HG03060 (cell line): ENCODE data around the gene RANBP2.
"Not testable (repeated sequence)": the region's sequence is repeated elsewhere in the genome, so short reads cannot be mapped to it uniquely, and the experiment has no call there.

Experiments
- ATAC-seq: cut with Tn5 transposase; IDR thresholded peaks from one replicate; pipeline ENCODE4 v1.9.1; 2021; ENCODE audit warnings: low read depth, moderate number of reproducible peaks; ENCODE audit not compliant: unreplicated experiment

The RANBP2 gene

GRCh38 chr2:108767859-108768258, 48.6 kb downstream of the RANBP2 start:
- ATAC-seq = not testable (repeated sequence)

DNA sequence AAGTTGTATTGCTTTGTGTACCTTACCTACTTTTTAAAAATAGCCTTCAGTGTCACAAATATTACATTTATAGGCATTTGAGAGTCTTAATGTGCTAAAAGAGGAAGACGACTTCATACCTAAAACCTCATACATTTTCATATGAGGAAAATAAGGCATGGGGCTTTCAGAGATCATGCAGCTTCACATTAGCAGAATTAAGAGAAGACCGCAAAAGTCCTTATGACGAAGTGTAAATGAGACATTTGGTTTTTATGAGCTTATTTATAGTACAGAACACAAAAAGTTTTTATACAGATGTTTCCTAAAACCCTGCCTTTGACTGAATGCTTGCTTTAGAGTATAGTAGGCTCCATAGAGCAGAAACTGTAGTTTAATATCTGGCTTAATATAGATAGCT, 57.2 kb downstream of the RANBP2 start:
- ATAC-seq = peak; percentile 70

GRCh38 chr2:108778857-108779256, 59.6 kb downstream of the RANBP2 start:
- ATAC-seq = no peak

- no peak for ATAC-seq
Observed at GRCh38 chr2:108786008-108786353, 66.7 kb downstream of the RANBP2 start.

- ATAC-seq = peak; percentile 70
Observed at GRCh38 chr2:108786354-108787215, 67.3 kb downstream of the RANBP2 start, which contains the start of gene CCDC138. Gene CCDC138, plus strand, starts transcription at chr2:108786771. Its CDS starts 52 bp downstream, at chr2:108786823.

DNA sequence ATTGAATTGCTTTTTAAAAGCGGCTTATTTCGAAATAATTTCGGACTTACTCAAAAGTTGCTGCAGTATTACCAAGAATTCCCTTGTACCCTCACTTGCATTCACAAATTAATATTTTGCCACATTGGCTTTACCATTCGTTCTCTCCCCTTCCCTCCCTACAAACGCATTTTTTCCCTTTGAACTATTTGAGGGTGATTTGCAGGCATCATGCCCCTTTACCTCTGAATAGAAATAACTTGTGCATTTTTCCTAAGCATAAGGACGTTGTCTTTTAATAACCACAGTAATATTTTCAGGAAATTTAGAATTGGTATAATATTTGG, 67.9 kb downstream of the RANBP2 start:
- no peak for ATAC-seq

GRCh38 chr2:108803045-108803736, 83.9 kb downstream of the RANBP2 start:
- ATAC-seq = no peak

DNA sequence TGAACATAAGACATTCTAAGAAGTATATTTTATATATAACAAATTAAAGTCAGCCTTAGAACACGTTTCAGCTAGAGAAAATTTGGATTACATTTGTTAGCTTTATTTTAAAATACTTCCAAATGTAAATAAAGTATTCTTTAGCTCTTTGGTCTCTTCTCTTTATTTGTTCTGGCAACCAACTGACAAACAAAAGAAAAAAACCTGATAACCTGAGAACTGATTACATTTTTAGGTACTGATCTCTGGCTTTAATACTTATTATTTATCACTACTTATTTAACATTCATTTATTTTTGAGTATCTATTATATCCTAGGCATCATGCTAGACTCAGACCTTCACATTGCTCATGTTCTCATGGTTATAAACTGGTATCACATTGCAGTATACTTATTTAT, 85.8 kb downstream of the RANBP2 start:
- no peak for ATAC-seq

- ATAC-seq = no peak
Observed at GRCh38 chr2:108805782-108806181, 86.5 kb downstream of the RANBP2 start.

DNA sequence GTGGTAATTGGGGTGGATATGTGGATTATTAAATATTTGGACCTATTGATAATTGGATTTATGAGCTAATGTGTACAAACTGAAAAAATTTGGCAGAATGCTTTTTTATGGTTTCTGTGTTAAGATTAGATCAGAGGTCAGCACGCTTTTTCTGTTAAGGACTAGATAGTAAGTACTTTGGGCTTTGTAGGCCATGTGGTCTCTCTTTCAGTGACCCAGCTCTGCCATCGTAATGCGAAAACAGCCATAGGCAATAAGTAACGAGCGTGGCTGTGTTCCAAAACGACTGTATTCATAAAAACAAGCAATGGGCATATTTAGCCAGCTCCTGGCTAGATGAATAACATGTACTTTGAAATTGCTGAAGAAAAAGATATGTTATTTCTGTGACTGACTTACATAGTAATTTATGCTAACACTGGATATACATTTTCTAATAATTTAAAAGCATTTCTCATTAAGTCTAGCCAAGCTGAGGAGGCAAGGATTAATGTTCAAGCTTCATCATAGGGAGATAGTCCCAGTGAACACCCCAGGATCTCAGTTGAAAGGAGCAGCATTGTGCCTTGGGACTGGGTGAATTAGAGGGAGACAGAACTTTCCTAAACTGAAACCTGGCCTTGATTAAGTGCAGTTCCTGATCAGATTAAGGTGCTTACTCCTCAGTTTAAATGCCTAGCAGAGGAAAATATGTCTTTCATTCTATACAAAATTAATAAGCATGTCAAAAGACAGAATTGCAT, 87.3 kb downstream of the RANBP2 start:
- ATAC-seq = no peak

DNA sequence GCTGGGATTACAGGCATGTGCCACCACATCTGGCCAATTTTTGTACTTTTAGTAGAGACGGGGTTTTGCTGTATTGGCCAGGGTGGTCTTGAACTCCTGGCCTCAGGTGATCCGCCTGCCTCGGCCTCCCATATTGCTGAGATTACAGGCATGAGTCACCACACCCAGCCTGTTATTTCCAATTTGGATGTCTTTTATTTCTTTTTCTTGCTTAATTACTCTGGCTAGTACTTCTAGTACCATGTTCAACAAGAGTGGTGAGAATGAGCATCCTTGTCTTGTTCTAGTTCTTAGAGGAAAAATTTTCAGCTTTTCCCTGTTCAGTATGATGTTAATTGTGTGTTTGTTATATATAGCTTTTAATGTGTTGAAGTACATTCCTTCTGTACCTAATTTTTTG, 90.7 kb downstream of the RANBP2 start:
- no peak for ATAC-seq

DNA sequence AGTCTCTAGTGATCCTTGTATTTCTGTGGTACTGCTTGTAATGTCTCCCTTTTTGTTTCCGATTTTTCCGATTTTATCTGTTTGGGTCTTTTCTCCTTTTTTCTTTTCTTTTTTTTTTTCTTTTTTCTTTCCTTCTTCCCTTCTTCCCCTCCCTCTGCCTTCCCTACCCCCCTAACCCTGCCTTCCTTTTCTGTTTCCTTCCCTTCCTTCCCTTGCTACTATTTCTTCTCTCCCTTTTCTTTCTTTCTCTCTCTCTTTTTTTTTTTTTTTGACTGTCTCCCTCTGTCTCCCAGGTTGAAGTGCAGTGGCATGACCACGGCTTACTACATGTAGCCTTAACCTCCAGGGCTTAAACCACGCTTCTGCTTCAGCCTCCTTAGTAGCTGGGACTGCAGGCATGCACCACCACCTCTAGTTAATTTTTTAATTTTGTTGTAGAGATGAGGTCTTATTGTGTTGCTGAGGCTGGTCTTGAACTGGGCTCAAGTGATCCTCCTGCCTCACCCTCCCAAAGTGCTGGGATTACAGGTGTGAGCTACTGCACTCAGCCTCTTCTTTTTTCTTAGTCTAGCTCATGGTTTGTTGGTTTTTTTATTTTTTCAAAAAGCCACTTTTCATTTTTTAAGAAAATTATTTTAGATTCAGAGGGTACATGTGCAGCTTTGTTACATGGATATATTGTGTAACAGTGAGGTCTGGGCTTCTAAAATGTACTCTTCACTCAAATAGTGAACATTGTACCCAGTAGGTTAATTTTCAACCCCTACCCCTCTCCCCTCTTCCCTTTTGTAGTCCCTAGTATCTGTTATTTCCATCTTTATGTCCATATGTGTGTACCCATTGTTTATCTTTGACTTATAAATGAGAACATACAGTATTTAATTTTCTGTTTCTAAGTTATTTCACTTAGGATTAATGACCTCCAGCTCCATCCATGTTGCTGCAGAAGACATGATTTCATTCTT, 92.0 kb downstream of the RANBP2 start:
- ATAC-seq = no peak

GRCh38 chr2:108813732-108814131, 94.5 kb downstream of the RANBP2 start:
- ATAC-seq = no peak

- no peak for ATAC-seq
Observed at GRCh38 chr2:108820482-108820881, 101.2 kb downstream of the RANBP2 start.

DNA sequence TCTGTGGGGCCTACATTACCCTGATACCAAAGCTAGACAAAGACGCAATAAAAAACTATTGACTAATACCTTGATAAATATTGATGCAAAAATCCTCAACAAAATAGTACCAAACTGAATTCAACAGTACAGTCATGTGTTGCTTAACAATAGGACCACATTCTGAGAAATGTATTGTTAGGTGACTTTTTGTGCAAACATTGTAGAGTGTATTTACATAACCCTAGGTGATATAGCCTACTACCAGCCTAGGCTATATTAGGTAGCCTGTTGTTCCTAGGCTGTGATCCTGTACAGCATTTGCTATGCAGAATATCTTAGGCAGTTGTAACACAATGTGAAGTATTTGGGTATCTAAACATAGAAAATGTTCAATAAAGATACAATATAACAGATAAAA, 104.0 kb downstream of the RANBP2 start:
- no peak for ATAC-seq

DNA sequence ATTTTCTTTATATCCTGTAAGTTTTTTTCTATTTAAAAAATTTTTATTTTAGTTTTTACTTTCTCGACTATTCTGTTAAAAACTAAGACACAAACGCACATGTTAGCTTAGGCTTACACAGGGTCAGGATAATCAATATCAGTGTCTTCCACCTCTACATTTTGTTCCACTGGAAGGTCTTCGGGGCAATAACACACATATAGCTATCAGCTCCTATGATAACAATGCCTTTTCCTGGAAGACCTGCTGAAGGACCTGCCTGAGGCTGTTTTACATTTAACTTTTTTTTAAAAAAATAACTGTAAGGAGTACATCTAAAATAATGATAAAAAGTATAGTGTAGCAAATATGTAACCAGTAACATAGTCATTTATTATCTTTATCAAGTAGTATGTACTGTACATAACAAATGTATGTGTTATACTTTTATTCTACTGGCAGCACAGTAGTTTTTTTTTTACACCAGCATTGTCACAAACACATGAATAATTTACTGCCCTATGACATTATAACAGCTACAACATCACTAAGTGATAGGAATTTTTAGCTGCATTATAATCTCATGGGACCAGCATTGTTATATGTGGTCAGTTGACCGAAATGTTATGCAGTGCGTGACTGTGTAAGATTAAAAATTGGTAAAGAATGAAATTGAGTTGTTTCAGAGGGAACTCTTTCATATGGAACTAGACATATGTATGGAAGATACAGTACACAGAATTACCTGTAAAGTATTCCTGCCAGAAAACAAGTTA, 105.2 kb downstream of the RANBP2 start:
- ATAC-seq = no peak

GRCh38 chr2:108825254-108825653, 106.0 kb downstream of the RANBP2 start:
- no peak for ATAC-seq

GRCh38 chr2:108825736-108826135, 106.5 kb downstream of the RANBP2 start:
- ATAC-seq = no peak

DNA sequence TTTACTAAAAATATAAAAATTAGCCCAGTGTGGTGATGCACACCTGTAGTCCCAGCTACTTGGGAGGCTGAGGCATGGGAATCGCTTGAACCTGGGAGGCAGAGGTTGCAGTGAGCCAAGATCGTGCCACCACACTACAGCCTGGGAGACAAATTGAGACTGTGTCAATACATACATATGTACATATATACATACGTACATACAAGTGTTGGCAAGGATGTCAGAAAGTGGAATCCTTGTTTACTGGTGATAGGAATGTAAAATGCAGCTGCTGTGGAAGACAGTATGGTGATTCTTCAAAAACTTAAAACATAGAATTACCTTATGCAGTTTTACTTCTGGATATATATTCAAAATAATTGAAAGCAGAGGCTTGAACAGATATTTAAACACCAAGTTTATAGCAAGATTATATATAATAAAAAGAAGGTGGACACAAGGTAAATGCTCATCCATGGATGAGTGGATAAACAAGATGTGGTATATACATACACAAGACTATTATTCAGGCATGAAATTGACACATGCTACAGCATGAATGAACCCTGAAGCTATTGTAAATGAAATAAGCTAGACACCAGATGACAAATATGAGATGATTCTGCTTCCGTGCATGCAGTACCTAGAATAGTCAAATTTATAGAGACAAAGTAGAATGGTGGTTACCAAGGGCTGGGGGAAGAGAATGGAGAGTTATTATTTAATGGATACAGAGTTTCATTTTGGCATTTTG, 110.5 kb downstream of the RANBP2 start:
- ATAC-seq = no peak
